ENCODE measurements around the gene OTOP2.

The OTOP2 gene

GRCh38 chr17:74924250-74924948 is at the start of gene OTOP2:
TSS of gene OTOP2 (plus strand) at chr17:74924273. CDS start at chr17:74924633, 360 bp downstream.
- H3K9me2 ChIP-seq (replicated peaks; ENCODE audit: low read depth, low read length), result no peaks in the 10 kb centered on the region
- H4K20me1 ChIP-seq (ENCODE audit: insufficient read depth, low read length, poor library complexity, severe bottlenecking), result no peaks in the 10 kb centered on the region
- no peak within 1 kb of the TSS for H3K9ac ChIP-seq (ENCODE audit: low read depth, low read length, poor library complexity, severe bottlenecking)
- no peaks in the 10 kb centered on the region for H3K9me3 ChIP-seq (ENCODE audit: insufficient read depth, low read depth, low read length)
- H3F3A ChIP-seq (ENCODE audit: low read depth), result no peaks in the 10 kb centered on the region
- H3K4me2 ChIP-seq (ENCODE audit: low read depth, low read length, poor library complexity, severe bottlenecking), result no peak within 1 kb of the TSS
- no peak within 1 kb of the TSS for H2AFZ ChIP-seq (ENCODE audit: low read length)
- no peaks in the 10 kb centered on the region for H3K27me3 ChIP-seq (ENCODE audit: insufficient read depth, low read length, poor library complexity, severe bottlenecking)
- no peak for TF ChIP-seq EZH2phosphoT487 (IDR thresholded peaks at IDR 0.05; ENCODE audit: borderline replicate concordance)
- no peak for TF ChIP-seq CTCF (conservative IDR thresholded peaks at IDR 0.05; ENCODE audit: low read length)
- no peaks in the 10 kb centered on the region for H3K79me2 ChIP-seq (ENCODE audit: insufficient read depth, low read length)
- H3K4me3 ChIP-seq (ENCODE audit: low read length, poor library complexity, severe bottlenecking), result no peak within 1 kb of the TSS
- no peaks in the 10 kb centered on the region for H3K36me3 ChIP-seq (ENCODE audit: insufficient read depth, low read length)
- no peaks in the 10 kb centered on the region for H3K4me1 ChIP-seq (ENCODE audit: insufficient read depth, low read length, poor library complexity, severe bottlenecking)

GRCh38 chr17:74874615-74875037 is 49.4 kb upstream of the OTOP2 start:
- Histone ChIP-seq H3K9ac (ENCODE audit: low read depth, low read length, poor library complexity, severe bottlenecking) (no peak overlapping the region), H3K36me3 (ENCODE audit: insufficient read depth, low read length) (no peaks in the 10 kb centered on the region), H3F3A (ENCODE audit: low read depth) (no peaks in the 10 kb centered on the region), H2AFZ (ENCODE audit: low read length) (no peak overlapping the region), H3K79me2 (ENCODE audit: insufficient read depth, low read length) (peaks cover 9% of the 10 kb centered on the region; the same call in 1 of the 2 replicates), H3K9me2 (replicated peaks; ENCODE audit: low read depth, low read length) (no peaks in the 10 kb centered on the region), H3K27me3 (ENCODE audit: insufficient read depth, low read length, poor library complexity, severe bottlenecking) (no peaks in the 10 kb centered on the region), H3K4me2 (ENCODE audit: low read depth, low read length, poor library complexity, severe bottlenecking) (no peak overlapping the region), H3K9me3 (ENCODE audit: insufficient read depth, low read depth, low read length) (no peaks in the 10 kb centered on the region), H3K4me1 (ENCODE audit: insufficient read depth, low read length, poor library complexity, severe bottlenecking) (peaks cover 20% of the 10 kb centered on the region), H3K4me3 (ENCODE audit: low read length, poor library complexity, severe bottlenecking) (no peak overlapping the region), H4K20me1 (ENCODE audit: insufficient read depth, low read length, poor library complexity, severe bottlenecking) (no peaks in the 10 kb centered on the region)
- TF ChIP-seq CTCF (conservative IDR thresholded peaks at IDR 0.05; ENCODE audit: low read length) (no peak), EZH2phosphoT487 (IDR thresholded peaks at IDR 0.05; ENCODE audit: borderline replicate concordance) (no peak)

- Histone ChIP-seq H3K9ac (ENCODE audit: low read depth, low read length, poor library complexity, severe bottlenecking) (no peak overlapping the region), H3K4me1 (ENCODE audit: insufficient read depth, low read length, poor library complexity, severe bottlenecking) (peaks cover 20% of the 10 kb centered on the region), H3K4me2 (ENCODE audit: low read depth, low read length, poor library complexity, severe bottlenecking) (no peak overlapping the region), H4K20me1 (ENCODE audit: insufficient read depth, low read length, poor library complexity, severe bottlenecking) (no peaks in the 10 kb centered on the region), H3F3A (ENCODE audit: low read depth) (no peaks in the 10 kb centered on the region), H3K36me3 (ENCODE audit: insufficient read depth, low read length) (no peaks in the 10 kb centered on the region), H3K27me3 (ENCODE audit: insufficient read depth, low read length, poor library complexity, severe bottlenecking) (no peaks in the 10 kb centered on the region), H3K79me2 (ENCODE audit: insufficient read depth, low read length) (peaks cover 9% of the 10 kb centered on the region; the same call in 1 of the 2 replicates), H3K9me2 (replicated peaks; ENCODE audit: low read depth, low read length) (no peaks in the 10 kb centered on the region), H3K9me3 (ENCODE audit: insufficient read depth, low read depth, low read length) (no peaks in the 10 kb centered on the region), H2AFZ (ENCODE audit: low read length) (no peak overlapping the region), H3K4me3 (ENCODE audit: low read length, poor library complexity, severe bottlenecking) (no peak overlapping the region)
- TF ChIP-seq EZH2phosphoT487 (IDR thresholded peaks at IDR 0.05; ENCODE audit: borderline replicate concordance) (no peak), CTCF (conservative IDR thresholded peaks at IDR 0.05; ENCODE audit: low read length) (no peak)
Measured at GRCh38 chr17:74875155-74875976, 48.7 kb upstream of the OTOP2 start.

Measured in Loucy (cell line).